Neuronal stem cell (in vitro differentiated cells): ENCODE measurements around the gene NTNG1. TPM values are rescaled to one million over a fixed set of nuclear protein-coding genes. Genes with fewer than 3 reads are reported as not detected.
"Not testable (repeated sequence)": the region's sequence is repeated elsewhere in the genome, so short reads cannot be mapped to it uniquely, and the experiment has no call there.

Experiments used
- DNase-seq: peaks from one replicate; pipeline ENCODE4 v3.0.0-alpha.2; 2013; ENCODE audit warnings: low spot score
- H2AFZ ChIP-seq: one replicate; pipeline ENCODE4 v1.6.1; 2013; ENCODE audit warnings: mild to moderate bottlenecking, low read length, inconsistent platforms
- H2AK5ac ChIP-seq: 2 replicates; pipeline ENCODE4 v1.6.1; 2013; ENCODE audit warnings: low read depth, mild to moderate bottlenecking, inconsistent platforms, low read length, moderate library complexity, mixed read lengths
- H2BK120ac ChIP-seq: 2 replicates; pipeline ENCODE4 v1.6.1; 2013; ENCODE audit warnings: low read depth, mild to moderate bottlenecking, inconsistent platforms, low read length, moderate library complexity, mixed read lengths
- H2BK12ac ChIP-seq: one replicate; pipeline ENCODE4 v1.6.1; 2013; ENCODE audit warnings: low read length, inconsistent platforms
- H2BK15ac ChIP-seq: 2 replicates; pipeline ENCODE4 v1.6.1; 2013; ENCODE audit warnings: mild to moderate bottlenecking, low read length, inconsistent platforms, mixed read lengths
- H2BK5ac ChIP-seq: one replicate; pipeline ENCODE4 v1.6.1; 2013; ENCODE audit warnings: inconsistent platforms, mild to moderate bottlenecking, low read length, moderate library complexity
- H3K14ac ChIP-seq: one replicate; pipeline ENCODE4 v1.6.1; 2013; ENCODE audit warnings: low read length, inconsistent platforms
- H3K18ac ChIP-seq: 2 replicates; pipeline ENCODE4 v1.6.1; 2013; ENCODE audit warnings: low read length, inconsistent platforms
- H3K23ac ChIP-seq: 2 replicates; pipeline ENCODE4 v1.6.1; 2013; ENCODE audit warnings: low read depth, mild to moderate bottlenecking, mixed read lengths, low read length, inconsistent platforms; ENCODE audit not compliant: poor library complexity
- H3K27ac ChIP-seq: replicated peaks from 3 replicates; pipeline ENCODE4 v1.5.1; 2013; ENCODE audit warnings: low read length, inconsistent platforms
- H3K27me3 ChIP-seq, 3 experiments: 2 replicates each; pipeline ENCODE4 v1.6.1; 2013; ENCODE audit warnings: low read length in 3 of 3, mild to moderate bottlenecking in 2 of 3, inconsistent platforms in 1 of 3, low read depth in 1 of 3, mixed read lengths in 1 of 3, moderate library complexity in 1 of 3; ENCODE audit not compliant: control insufficient read depth in 3 of 3, insufficient read depth in 3 of 3
- H3K36me3 ChIP-seq, 2 donors: replicated peaks in 1 of 2; 2 replicates each; pipeline ENCODE4 v1.6.1; 2013; ENCODE audit warnings: low read length in 2 of 2; ENCODE audit not compliant: control insufficient read depth in 2 of 2, insufficient read depth in 2 of 2
- H3K4ac ChIP-seq: 2 replicates; pipeline ENCODE4 v1.6.1; 2013; ENCODE audit warnings: inconsistent platforms, mild to moderate bottlenecking, low read length, moderate library complexity
- H3K4me1 ChIP-seq, 2 donors: 1 replicate in 1 of 2; 2 replicates in 1 of 2; pipeline ENCODE4 v1.6.1; 2013; ENCODE audit warnings: low read length in 2 of 2, low read depth in 1 of 2; ENCODE audit not compliant: control insufficient read depth in 2 of 2, insufficient read depth in 1 of 2
- H3K4me2 ChIP-seq: one replicate; pipeline ENCODE4 v1.6.1; 2013; ENCODE audit warnings: mild to moderate bottlenecking, low read length, inconsistent platforms; ENCODE audit not compliant: insufficient read depth, poor library complexity, severe bottlenecking
- H3K4me3 ChIP-seq, 2 donors: 2 replicates each; pipeline ENCODE4 v1.5.1; 2013; ENCODE audit warnings: low read length in 2 of 2, mild to moderate bottlenecking in 2 of 2, inconsistent platforms in 1 of 2, moderate library complexity in 1 of 2
- H3K79me1 ChIP-seq: one replicate; pipeline ENCODE4 v1.6.1; 2013; ENCODE audit warnings: low read depth, mild to moderate bottlenecking, inconsistent platforms, low read length, moderate library complexity
- H3K9ac ChIP-seq: one replicate; pipeline ENCODE4 v1.6.1; 2013; ENCODE audit warnings: mild to moderate bottlenecking, low read depth, low read length, inconsistent platforms; ENCODE audit not compliant: poor library complexity
- H3K9me3 ChIP-seq, 2 donors: replicated peaks in 1 of 2; 2 replicates each; pipeline versions ENCODE3 to v1.6.1; 2013; ENCODE audit warnings: low read length in 2 of 2, mild to moderate bottlenecking in 2 of 2, inconsistent platforms in 1 of 2, low read depth in 1 of 2, mixed read lengths in 1 of 2, moderate library complexity in 1 of 2; ENCODE audit not compliant: control insufficient read depth in 2 of 2, insufficient read depth in 1 of 2
- H4K8ac ChIP-seq: one replicate; pipeline ENCODE4 v1.6.1; 2013; ENCODE audit warnings: low read depth, mild to moderate bottlenecking, inconsistent platforms, low read length, moderate library complexity
- H4K91ac ChIP-seq: one replicate; pipeline ENCODE4 v1.6.1; 2013; ENCODE audit warnings: low read length, low read depth, mild to moderate bottlenecking, inconsistent platforms; ENCODE audit not compliant: poor library complexity
- WGBS, 2 donors: extraction: QIAGEN DNeasy Blood & Tissue Kit; methylation state at CpG; one replicate each; pipeline ENCODE4 v1.1.7; 2013; ENCODE audit warnings: missing lambda C conversion rate in 2 of 2, mixed read lengths in 1 of 2; ENCODE audit not compliant: insufficient read length in 2 of 2, insufficient replicate concordance in 1 of 2; ENCODE audit errors: extremely low coverage in 2 of 2; 5-methylcytosine and 5-hydroxymethylcytosine counted together
- polyA plus RNA-seq, 2 experiments: library from polyadenylated mRNA; stranded (reverse); fragments of 200-250 nt; gene quantifications; one replicate each; pipeline ENCODE4 v1.2.3, GENCODE V29; 2013

The NTNG1 gene
- polyA plus RNA-seq (2013, experiment 1 of 2), result 0.08 TPM
- 0.14 TPM for polyA plus RNA-seq (2013, experiment 2 of 2)

DNA sequence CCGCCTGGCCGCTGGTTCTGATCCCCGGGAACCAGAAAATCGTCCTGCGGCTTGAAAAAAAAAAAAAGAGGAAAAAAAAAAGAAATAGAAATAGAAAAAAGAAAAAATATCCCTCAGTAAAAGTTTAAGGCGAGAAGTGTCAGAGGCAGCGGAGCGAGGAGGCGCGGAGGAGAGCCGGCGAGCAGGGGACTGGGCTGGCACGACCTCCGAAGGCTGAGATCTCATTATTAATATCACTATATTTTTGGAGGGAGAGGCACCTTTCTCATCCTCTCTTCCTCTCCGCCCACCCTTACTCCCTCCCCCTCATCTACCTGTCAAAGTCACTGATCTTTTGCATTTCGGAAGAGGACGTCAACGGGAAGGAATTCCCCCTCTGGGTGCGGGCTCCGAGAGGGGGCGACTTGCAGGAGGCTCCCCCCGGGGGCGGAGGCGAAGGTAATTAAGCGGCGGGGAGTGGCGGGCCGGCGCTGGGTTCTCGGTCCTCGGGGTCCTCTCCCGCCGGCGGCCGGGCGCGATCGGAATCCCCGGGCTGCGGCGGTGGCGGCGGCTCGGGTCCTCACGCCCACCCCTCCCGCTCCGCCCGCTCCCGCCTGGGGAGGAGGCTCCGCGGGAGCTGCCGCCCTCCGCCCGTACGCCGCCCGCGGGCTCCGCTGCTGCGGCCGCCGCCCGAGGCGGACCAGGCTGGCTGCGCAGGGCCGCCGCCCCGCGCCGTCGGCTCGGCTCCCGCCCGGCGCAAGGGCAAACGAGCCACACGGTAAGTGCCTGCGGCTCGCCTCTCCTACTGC, at the start of gene NTNG1:
Gene NTNG1 (plus strand): TSS at position 337 of the 788 bp plus-strand sequence.
- peak within 1 kb of the TSS; percentile 45 to 82 for H3K4me3 ChIP-seq
- peak; percentile 15 for DNase-seq
- H3K27ac ChIP-seq, result no peak within 1 kb of the TSS

DNA sequence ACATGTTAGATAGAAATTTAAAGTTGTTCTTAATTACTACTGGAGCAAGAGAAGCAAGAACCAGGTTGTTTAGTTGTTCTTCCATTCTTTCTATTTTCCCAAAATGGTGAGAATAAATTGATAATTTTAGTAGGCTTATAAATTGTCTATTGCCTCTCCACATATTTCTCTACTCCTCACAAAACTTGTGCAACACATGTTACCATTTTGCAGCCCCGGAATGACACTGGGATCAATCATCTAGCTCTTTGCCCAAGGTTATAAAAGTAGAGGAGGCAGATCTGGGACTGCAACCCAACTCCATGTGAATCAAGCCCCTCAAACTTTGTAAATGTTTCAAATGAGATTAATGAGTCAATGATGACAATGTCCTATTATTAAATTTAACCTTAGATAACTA, 49.4 kb upstream of the NTNG1 start:
- no peak overlapping the region for H3K9ac ChIP-seq
- H3K27ac ChIP-seq, result no peak overlapping the region
- H2BK5ac ChIP-seq, result no peak overlapping the region
- no peaks in the 10 kb centered on the region for H3K27me3 ChIP-seq
- H3K9me3 ChIP-seq, result no peaks in the 10 kb centered on the region
- H3K4me3 ChIP-seq, result no peak overlapping the region
- H4K8ac ChIP-seq, result no peak overlapping the region
- H2AFZ ChIP-seq, result no peak overlapping the region
- H3K4ac ChIP-seq, result no peak overlapping the region
- DNase-seq, result no peak
- no peaks in the 10 kb centered on the region for H3K79me1 ChIP-seq
- H2BK15ac ChIP-seq, result no peak overlapping the region
- no peak overlapping the region for H2AK5ac ChIP-seq
- H3K14ac ChIP-seq, result no peak overlapping the region
- H3K18ac ChIP-seq, result no peak overlapping the region
- H3K23ac ChIP-seq, result no peak overlapping the region
- no CpG with 5 or more reads among the region's 1 CpG for WGBS, 2 donors
- H3K4me2 ChIP-seq, result no peak overlapping the region
- no peak overlapping the region for H2BK120ac ChIP-seq
- no peaks in the 10 kb centered on the region for H3K36me3 ChIP-seq
- no peak overlapping the region for H2BK12ac ChIP-seq
- H3K4me1 ChIP-seq, result no peaks in the 10 kb centered on the region
- no peak overlapping the region for H4K91ac ChIP-seq

More for the DNA sequence above, at the start of gene NTNG1:
- no peak within 1 kb of the TSS for H3K23ac ChIP-seq
- no peak within 1 kb of the TSS for H4K91ac ChIP-seq
- no peak within 1 kb of the TSS for H2BK5ac ChIP-seq
- no peak within 1 kb of the TSS for H4K8ac ChIP-seq
- no peak within 1 kb of the TSS for H3K14ac ChIP-seq
- H3K18ac ChIP-seq, result peak within 1 kb of the TSS; percentile 76
- H2BK120ac ChIP-seq, result no peak within 1 kb of the TSS
- H3K4ac ChIP-seq, result no peak within 1 kb of the TSS
- WGBS, 2 donors, result no CpG with 5 or more reads among the region's 79 CpGs
- no peak within 1 kb of the TSS for H2BK15ac ChIP-seq
- H2BK12ac ChIP-seq, result no peak within 1 kb of the TSS
- no peaks in the 10 kb centered on the region for H3K9me3 ChIP-seq
- H2AK5ac ChIP-seq, result no peak within 1 kb of the TSS
- peak within 1 kb of the TSS; percentile 60 for H3K9ac ChIP-seq
- H3K27me3 ChIP-seq, result peaks cover 0 to 41% (median 16%) of the 10 kb centered on the region in 3 experiments
- H3K4me2 ChIP-seq, result peak within 1 kb of the TSS; percentile 96
- peak within 1 kb of the TSS; percentile 95 for H2AFZ ChIP-seq
- H3K79me1 ChIP-seq, result no peaks in the 10 kb centered on the region
- no peaks in the 10 kb centered on the region for H3K36me3 ChIP-seq
- H3K4me1 ChIP-seq, result peaks cover 0 to 10% of the 10 kb centered on the region in 2 donors

DNA sequence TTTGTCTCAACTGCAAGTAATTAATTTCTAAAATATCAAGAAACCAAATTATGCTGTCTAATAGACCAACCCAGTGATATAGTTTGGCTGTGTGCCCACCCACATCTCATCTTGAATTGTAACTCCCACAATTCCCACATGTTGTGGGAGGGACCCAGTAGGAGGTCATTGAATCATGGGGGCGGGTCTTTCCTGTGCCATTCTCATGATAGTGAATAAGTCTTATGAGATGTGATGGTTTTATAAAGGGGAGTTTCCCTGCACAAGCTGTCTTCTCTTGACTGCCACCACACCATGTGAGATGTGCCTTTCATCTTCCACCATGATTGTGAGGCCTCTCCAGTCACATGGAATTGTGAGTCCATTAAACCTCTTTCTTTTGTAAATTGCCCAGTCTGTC, 47.4 kb upstream of the NTNG1 start:
- not testable (repeated sequence) for H3K4me3 ChIP-seq, H4K91ac ChIP-seq, H3K4me2 ChIP-seq, H2BK12ac ChIP-seq, H3K36me3 ChIP-seq, H3K14ac ChIP-seq, H3K4ac ChIP-seq, H3K27me3 ChIP-seq, H4K8ac ChIP-seq, H3K23ac ChIP-seq, H2BK120ac ChIP-seq, H2BK15ac ChIP-seq, DNase-seq, H2BK5ac ChIP-seq, H3K9me3 ChIP-seq, H3K18ac ChIP-seq, H3K9ac ChIP-seq, H2AFZ ChIP-seq, H3K27ac ChIP-seq, H3K79me1 ChIP-seq, H2AK5ac ChIP-seq, H3K4me1 ChIP-seq
- WGBS, 2 donors, result no CpG with 5 or more reads among the region's 1 CpG

DNA sequence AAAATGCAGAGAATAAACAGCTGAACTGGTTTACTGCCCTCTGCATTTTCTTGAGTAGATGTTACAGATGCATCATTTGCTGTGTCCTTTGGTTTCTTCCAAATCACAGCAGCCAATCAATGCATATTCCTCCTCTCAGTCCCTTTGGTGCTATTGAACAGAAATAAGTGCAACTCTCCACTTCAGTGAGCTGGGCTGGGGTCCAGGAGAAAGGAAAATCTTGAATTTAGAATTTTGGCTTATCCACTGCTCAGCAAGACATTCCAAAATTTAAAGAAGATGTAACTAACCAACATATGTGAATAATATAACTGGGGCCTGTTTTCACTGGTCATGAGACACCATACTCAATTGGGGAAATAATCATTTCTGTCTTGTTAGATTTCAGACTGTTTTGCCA, 45.2 kb upstream of the NTNG1 start:
- H3K27me3 ChIP-seq, result no peaks in the 10 kb centered on the region
- H2BK15ac ChIP-seq, result no peak overlapping the region
- no peak overlapping the region for H3K27ac ChIP-seq
- H2BK5ac ChIP-seq, result no peak overlapping the region
- H2AK5ac ChIP-seq, result no peak overlapping the region
- H4K91ac ChIP-seq, result no peak overlapping the region
- no peaks in the 10 kb centered on the region for H3K4me1 ChIP-seq
- no peak overlapping the region for H3K4ac ChIP-seq
- no peaks in the 10 kb centered on the region for H3K79me1 ChIP-seq
- no peak overlapping the region for H4K8ac ChIP-seq
- no peak overlapping the region for H2AFZ ChIP-seq
- H2BK12ac ChIP-seq, result no peak overlapping the region
- H3K4me3 ChIP-seq, result no peak overlapping the region
- no peak overlapping the region for H3K23ac ChIP-seq
- H3K14ac ChIP-seq, result no peak overlapping the region
- H3K18ac ChIP-seq, result no peak overlapping the region
- H2BK120ac ChIP-seq, result no peak overlapping the region
- no peak for DNase-seq
- no peaks in the 10 kb centered on the region for H3K9me3 ChIP-seq
- no peak overlapping the region for H3K4me2 ChIP-seq
- no peaks in the 10 kb centered on the region for H3K36me3 ChIP-seq
- H3K9ac ChIP-seq, result no peak overlapping the region
